Measurements from ENCODE around the gene CEACAM3. TPM values are rescaled to one million over a fixed set of nuclear protein-coding genes. Genes with fewer than 3 reads are reported as not detected.
A peak's percentile ranks its signal among the peaks of the same experiment; 100 is the strongest.

The CEACAM3 gene
- total and polyA plus RNA-seq, 2 of the 8 experiments (the other 6 are each of a cell fraction or from before 2014, with no cell fraction given) = not detected

DNA sequence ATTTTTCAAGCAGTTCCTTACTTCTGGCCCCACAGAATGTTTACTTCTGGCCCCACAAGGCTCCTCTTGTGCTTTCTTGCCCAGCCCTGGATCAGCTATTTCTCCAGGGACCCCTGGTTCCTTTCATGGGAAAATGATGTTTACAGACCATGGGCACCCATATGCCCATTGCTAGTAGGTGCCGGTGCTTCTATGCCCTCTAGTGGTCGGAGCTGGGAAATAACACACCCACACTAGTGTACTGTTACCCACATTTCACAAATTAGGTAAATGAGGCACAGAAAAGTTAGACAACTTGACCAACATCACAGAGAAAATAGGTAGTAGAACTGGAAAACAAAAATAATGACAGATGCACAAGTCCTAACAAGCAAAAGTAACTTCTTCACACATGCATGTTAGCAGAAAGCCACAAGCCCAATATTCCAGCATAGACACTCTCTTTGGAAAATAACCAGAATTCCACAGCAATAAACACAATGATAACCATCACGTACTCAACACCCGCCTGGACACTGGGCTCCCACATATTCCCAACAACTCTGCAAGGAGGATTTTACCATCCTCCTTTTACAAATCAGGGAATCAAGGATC is 42.4 kb upstream of the CEACAM3 start:
- no peak overlapping the region for H2BK15ac ChIP-seq (ENCODE audit: low read length)
- no peaks in the 10 kb centered on the region for H4K20me1 ChIP-seq (replicated peaks in 1 of 2; ENCODE audit: control insufficient read depth in 1 of 2, insufficient read depth in 2 of 2, low read length in 2 of 2)
- POLR2A ChIA-PET (ENCODE audit: partially characterized antibody) = no interaction called here
- H3K9ac ChIP-seq (replicated peaks in 1 of 4; ENCODE audit: extremely low read depth in 1 of 4, low read depth in 3 of 4, low read length in 3 of 4) = no peak overlapping the region
- no peaks in the 10 kb centered on the region for H3K23me2 ChIP-seq (ENCODE audit: low read depth, low read length)
- no peak overlapping the region for H2BK20ac ChIP-seq (ENCODE audit: low read length)
- H2AK5ac ChIP-seq (ENCODE audit: low read depth, low read length) = no peak overlapping the region
- CTCF ChIA-PET (ENCODE audit: partially characterized antibody) = interaction anchor here (0.6 to 3.0 kb wide), 29 partner anchors 8 to 1134 kb away, joined by 3 to 13 read pairs (median 4); no protein-coding TSS in a partner anchor
- no peaks in the 10 kb centered on the region for H3K79me1 ChIP-seq (ENCODE audit: low read depth, low read length)
- H2AFZ ChIP-seq (ENCODE audit: low read length) = no peak overlapping the region
- H2BK12ac ChIP-seq (ENCODE audit: low read depth, low read length) = no peak overlapping the region
- no peak overlapping the region for H3K56ac ChIP-seq (replicated peaks; ENCODE audit: insufficient read length, low read depth, low read length)
- peak in 1 of 2 experiments; percentile 79 for DNase-seq (ENCODE audit: low read depth in 1 of 2, low spot score in 2 of 2)
- no peak overlapping the region for H3K18ac ChIP-seq (ENCODE audit: extremely low read depth, low read length)
- no peak overlapping the region for H2BK5ac ChIP-seq (ENCODE audit: low read depth, low read length)
- WGBS, 2 experiments (ENCODE audit: extremely low coverage in 1 of 2, insufficient coverage in 1 of 2, insufficient read length in 1 of 2, insufficient replicate concordance in 2 of 2, low coverage in 1 of 2, low lambda C conversion rate in 2 of 2, missing lambda C conversion rate in 1 of 2) = 19% methylated on average over 4 of the region's 4 CpGs; no CpG with 5 or more reads in 1 of the 2 experiments
- no peaks in the 10 kb centered on the region for H3K4me1 ChIP-seq (replicated peaks in 1 of 4; ENCODE audit: control insufficient read depth in 3 of 4, insufficient read depth in 4 of 4, low read length in 3 of 4)
- no peaks in the 10 kb centered on the region for H3K36me3 ChIP-seq (ENCODE audit: control insufficient read depth in 2 of 4, insufficient read depth in 4 of 4, low read length in 3 of 4)
- H3K23ac ChIP-seq (ENCODE audit: insufficient read length) = no peak overlapping the region
- H4K91ac ChIP-seq (replicated peaks; ENCODE audit: insufficient read length, low read length) = no peak overlapping the region
- H4K8ac ChIP-seq (ENCODE audit: extremely low read depth, insufficient read depth, low read length) = no peak overlapping the region
- H3K79me2 ChIP-seq (ENCODE audit: control insufficient read depth in 1 of 2, insufficient read depth in 2 of 2, low read length in 2 of 2) = no peaks in the 10 kb centered on the region
- no peak overlapping the region for H3K27ac ChIP-seq (ENCODE audit: low read depth, low read length)
- FAIRE-seq = peak; percentile 94
- H2BK120ac ChIP-seq (replicated peaks; ENCODE audit: low read depth, low read length) = no peak overlapping the region
- no peak overlapping the region for H3K4me3 ChIP-seq (ENCODE audit: extremely low read depth in 1 of 4, insufficient read depth in 2 of 4, low read depth in 3 of 4, low read length in 4 of 4)
- no peaks in the 10 kb centered on the region for H3K27me3 ChIP-seq (replicated peaks in 1 of 4; ENCODE audit: control insufficient read depth in 3 of 4, extremely low read depth in 1 of 4, insufficient read depth in 3 of 4, low read length in 3 of 4)
- H3K14ac ChIP-seq (ENCODE audit: insufficient read length) = no peak overlapping the region
- H3K4me2 ChIP-seq (ENCODE audit: insufficient read depth in 1 of 2, low read depth in 2 of 2, low read length in 2 of 2) = no peak overlapping the region
- H3K4ac ChIP-seq (replicated peaks; ENCODE audit: insufficient read length, low read depth, low read length) = no peak overlapping the region
- TF ChIP-seq CTCF (IDR thresholded peaks at IDR 0.05; ENCODE audit: control extremely low read depth in 1 of 3, insufficient read depth in 1 of 3, low read depth in 1 of 3, low read length in 3 of 3) (peak; percentile 45 to 68 (median 52)), TEAD4 (IDR thresholded peaks at IDR 0.05; ENCODE audit: low read depth, low read length) (no peak), RAD21 (IDR thresholded peaks at IDR 0.05 in 1 of 2, conservative IDR thresholded peaks at IDR 0.05 in 1 of 2; ENCODE audit: low read depth in 2 of 2, low read length in 2 of 2) (peak; percentile 14 to 40; a peak in 2 of 4 replicates)
- H3K9me3 ChIP-seq (ENCODE audit: insufficient read depth in 2 of 2, low read depth in 1 of 2, low read length in 1 of 2) = peaks cover 26 to 69% of the 10 kb centered on the region in 2 experiments; a peak in 3 of 4 replicates
- H4K5ac ChIP-seq (ENCODE audit: insufficient read length, low read depth, low read length) = no peak overlapping the region

Data from H1 (cell line).